GM19468 (cell line): ENCODE data around the gene FERD3L.
A peak's percentile ranks its signal among the peaks of the same experiment; 100 is the strongest.

ENCODE experiments used
- ATAC-seq: cut with Tn5 transposase; IDR thresholded peaks from one replicate; pipeline ENCODE4 v1.9.1; 2021; ENCODE audit warnings: mild to moderate bottlenecking, moderate library complexity, moderate number of reproducible peaks; ENCODE audit not compliant: unreplicated experiment; ENCODE audit errors: extremely low read depth

Gene FERD3L

GRCh38 chr7:19117870-19118608, 27.2 kb downstream of the FERD3L start:
- no peak for ATAC-seq

GRCh38 chr7:19117091-19117869, 27.9 kb downstream of the FERD3L start, which contains the start of gene TWIST1:
TSS of gene TWIST1 (minus strand) at chr7:19117636. CDS start at chr7:19117321, 315 bp downstream.
- ATAC-seq: peak; percentile 10

- ATAC-seq: peak; percentile 7
Observed at GRCh38 chr7:19116121-19117090, 28.8 kb downstream of the FERD3L start.

- no peak for ATAC-seq
Observed at GRCh38 chr7:19114551-19114855, 30.7 kb downstream of the FERD3L start.

- ATAC-seq: no peak
Observed at GRCh38 chr7:19113855-19114550, 31.2 kb downstream of the FERD3L start.

- ATAC-seq: no peak
Observed at GRCh38 chr7:19113002-19113350, 32.2 kb downstream of the FERD3L start.

GRCh38 chr7:19112274-19113001, 32.8 kb downstream of the FERD3L start:
- ATAC-seq: no peak

GRCh38 chr7:19111474-19112273, 33.5 kb downstream of the FERD3L start:
- ATAC-seq: no peak

- no peak for ATAC-seq
Observed at GRCh38 chr7:19110776-19111175, 34.4 kb downstream of the FERD3L start.

GRCh38 chr7:19110026-19110730, 35.0 kb downstream of the FERD3L start:
- ATAC-seq: no peak

- ATAC-seq: no peak
Observed at GRCh38 chr7:19109000-19109946, 35.9 kb downstream of the FERD3L start.

- no peak for ATAC-seq
Observed at GRCh38 chr7:19107356-19108146, 37.7 kb downstream of the FERD3L start.

- ATAC-seq: no peak
Observed at GRCh38 chr7:19107081-19107355, 38.2 kb downstream of the FERD3L start.

- no peak for ATAC-seq
Observed at GRCh38 chr7:19106241-19107080, 38.8 kb downstream of the FERD3L start.

- ATAC-seq: no peak
Observed at GRCh38 chr7:19105546-19105945, 39.7 kb downstream of the FERD3L start.
